ENCODE data around the gene NCS1.

The NCS1 gene

DNA sequence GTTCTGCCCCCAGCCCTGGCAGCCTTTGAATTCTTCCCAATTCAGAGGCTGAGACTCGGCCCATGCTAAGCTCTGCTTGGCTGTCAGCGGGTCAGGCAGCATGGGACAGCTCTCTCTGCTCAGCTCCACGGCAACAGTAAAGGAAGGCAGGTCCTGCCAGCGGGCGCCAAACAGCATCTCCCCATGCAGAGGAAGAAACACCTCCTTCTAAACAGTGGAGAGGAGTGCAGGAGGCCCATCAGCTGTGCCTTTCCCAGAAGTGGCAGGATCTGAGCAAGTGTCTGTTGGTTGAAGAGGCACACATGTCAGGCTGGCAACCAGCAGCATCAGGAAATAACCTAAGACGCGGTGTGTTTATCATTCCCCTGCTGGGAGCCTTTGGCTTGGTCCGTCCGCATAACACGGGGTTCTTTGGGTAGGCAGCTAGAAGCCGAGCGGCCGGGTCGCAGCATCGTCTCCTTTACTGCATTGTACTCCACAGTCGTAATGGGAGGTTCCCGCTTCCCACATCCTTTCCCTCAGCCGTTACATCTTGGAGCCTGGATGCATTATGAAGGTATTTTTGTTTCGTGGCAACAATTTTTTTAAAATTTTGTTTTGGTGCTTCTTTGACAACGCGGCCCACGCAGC is 42.7 kb upstream of the NCS1 start:
- H3K4me3 ChIP-seq (replicated peaks; ENCODE audit: low read depth, low read length): no peak overlapping the region
- no peak for DNase-seq (ENCODE audit: extremely low read depth, low read depth)
- TF ChIP-seq, protein P1, sequence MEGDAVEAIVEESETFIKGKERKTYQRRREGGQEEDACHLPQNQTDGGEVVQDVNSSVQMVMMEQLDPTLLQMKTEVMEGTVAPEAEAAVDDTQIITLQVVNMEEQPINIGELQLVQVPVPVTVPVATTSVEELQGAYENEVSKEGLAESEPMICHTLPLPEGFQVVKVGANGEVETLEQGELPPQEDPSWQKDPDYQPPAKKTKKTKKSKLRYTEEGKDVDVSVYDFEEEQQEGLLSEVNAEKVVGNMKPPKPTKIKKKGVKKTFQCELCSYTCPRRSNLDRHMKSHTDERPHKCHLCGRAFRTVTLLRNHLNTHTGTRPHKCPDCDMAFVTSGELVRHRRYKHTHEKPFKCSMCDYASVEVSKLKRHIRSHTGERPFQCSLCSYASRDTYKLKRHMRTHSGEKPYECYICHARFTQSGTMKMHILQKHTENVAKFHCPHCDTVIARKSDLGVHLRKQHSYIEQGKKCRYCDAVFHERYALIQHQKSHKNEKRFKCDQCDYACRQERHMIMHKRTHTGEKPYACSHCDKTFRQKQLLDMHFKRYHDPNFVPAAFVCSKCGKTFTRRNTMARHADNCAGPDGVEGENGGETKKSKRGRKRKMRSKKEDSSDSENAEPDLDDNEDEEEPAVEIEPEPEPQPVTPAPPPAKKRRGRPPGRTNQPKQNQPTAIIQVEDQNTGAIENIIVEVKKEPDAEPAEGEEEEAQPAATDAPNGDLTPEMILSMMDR (IDR thresholded peaks at IDR 0.05; ENCODE audit: low read depth, low read length, missing control alignments): no peak

DNA sequence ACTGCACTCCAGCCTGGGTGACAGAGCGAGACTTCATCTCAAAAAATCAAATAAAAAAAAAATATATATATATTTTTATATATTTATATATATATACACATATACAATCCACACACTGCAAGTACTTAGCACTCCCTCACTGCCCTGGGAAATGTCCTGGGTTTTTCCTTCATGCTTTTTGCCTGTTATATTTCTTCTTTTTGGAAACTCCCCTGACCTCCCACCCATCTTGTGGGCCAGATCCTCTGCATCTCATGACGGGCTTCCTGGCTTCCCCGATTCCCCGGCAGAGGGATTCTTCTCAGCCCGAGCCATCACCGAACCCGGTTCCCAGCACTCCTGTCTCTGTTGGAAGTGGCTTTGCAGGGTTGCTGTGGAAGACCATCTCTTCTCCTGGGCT is 39.5 kb upstream of the NCS1 start:
- TF ChIP-seq, protein P1 (IDR thresholded peaks at IDR 0.05; ENCODE audit: low read depth, low read length, missing control alignments): no peak
- no peak overlapping the region for H3K4me3 ChIP-seq (replicated peaks; ENCODE audit: low read depth, low read length)
- DNase-seq (ENCODE audit: extremely low read depth, low read depth): no peak

DNA sequence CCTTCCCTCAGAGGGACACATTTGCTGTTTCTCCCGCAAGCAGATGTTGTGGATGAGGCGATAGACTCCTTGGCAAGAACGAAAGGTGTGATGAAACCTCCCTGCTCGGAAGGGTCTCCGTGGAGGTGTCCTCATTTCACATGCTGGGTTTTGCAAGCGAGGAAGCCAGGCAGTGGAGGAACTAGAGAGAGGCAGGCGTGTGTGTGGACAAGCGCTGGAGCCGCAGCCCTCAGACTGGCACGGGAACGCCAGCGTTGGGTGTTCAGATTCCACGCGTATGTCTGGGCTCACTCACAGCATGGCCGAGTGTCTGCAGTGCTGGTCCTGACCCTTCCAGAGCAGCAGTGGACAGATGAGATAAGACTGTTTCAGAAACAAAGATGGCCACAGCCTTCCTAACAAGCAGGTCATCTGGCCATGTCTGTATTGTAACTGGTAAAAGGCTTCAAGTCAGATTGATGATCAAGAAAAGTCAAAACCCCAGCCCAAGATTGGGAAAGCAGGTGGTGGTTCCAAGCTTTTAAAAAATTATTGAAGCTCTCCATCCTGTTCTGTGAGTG is 35.0 kb upstream of the NCS1 start:
- H3K4me3 ChIP-seq (replicated peaks; ENCODE audit: low read depth, low read length): no peak overlapping the region
- TF ChIP-seq, protein P1 (IDR thresholded peaks at IDR 0.05; ENCODE audit: low read depth, low read length, missing control alignments): no peak
- DNase-seq (ENCODE audit: extremely low read depth, low read depth): no peak

DNA sequence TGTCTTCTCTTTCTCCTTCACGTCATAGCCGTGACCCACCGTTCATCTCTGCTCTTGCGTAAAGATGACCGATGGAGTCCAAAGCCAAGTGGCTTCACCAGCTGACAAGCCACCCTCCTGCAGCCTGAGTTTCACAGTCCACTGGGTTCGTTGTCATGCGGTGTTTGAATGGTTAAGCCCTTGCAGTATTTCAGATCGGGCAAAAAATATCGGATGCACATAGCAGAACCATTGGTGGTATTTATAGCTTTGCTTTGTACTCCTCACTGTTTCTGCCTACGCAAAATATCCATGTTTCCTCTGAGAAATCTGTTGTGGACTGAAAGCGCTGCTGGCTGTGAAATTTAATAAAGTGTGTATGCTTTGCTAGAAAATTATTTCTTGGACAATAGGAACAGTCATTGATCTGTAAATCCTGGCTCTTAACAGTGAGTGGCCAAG is 34.5 kb upstream of the NCS1 start:
- TF ChIP-seq, protein P1 (IDR thresholded peaks at IDR 0.05; ENCODE audit: low read depth, low read length, missing control alignments): no peak
- no peak for DNase-seq (ENCODE audit: extremely low read depth, low read depth)

DNA sequence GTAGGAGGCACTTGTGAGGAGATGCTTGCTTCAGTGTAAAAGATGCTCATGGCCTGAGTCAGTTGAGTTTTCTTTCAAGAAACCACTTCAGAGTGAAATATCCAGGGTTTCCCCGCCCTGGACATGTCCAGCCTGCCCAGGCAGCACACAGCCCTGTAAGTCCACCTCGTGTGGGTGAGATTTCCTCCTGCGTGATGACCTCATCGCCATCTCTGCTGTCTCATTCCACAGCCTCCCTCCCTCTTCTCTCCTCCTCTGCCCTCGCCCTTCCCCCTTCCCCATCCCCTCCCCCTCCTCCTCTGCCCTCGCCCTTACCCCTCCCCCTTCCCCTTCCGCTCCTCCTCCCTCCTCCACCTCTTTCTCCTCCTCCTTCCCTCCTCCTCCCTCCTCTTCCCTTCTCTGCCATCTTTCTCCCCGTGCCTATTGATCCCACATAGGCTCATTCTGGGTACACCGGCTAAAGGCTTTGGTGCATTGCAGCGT is 34.0 kb upstream of the NCS1 start:
- DNase-seq (ENCODE audit: extremely low read depth, low read depth): peak; percentile 75
- H3K4me3 ChIP-seq (replicated peaks; ENCODE audit: low read depth, low read length): no peak overlapping the region
- TF ChIP-seq, protein P1 (IDR thresholded peaks at IDR 0.05; ENCODE audit: low read depth, low read length, missing control alignments): no peak

More for the DNA sequence above, 34.5 kb upstream of the NCS1 start:
- H3K4me3 ChIP-seq (replicated peaks; ENCODE audit: low read depth, low read length): no peak overlapping the region

DNA sequence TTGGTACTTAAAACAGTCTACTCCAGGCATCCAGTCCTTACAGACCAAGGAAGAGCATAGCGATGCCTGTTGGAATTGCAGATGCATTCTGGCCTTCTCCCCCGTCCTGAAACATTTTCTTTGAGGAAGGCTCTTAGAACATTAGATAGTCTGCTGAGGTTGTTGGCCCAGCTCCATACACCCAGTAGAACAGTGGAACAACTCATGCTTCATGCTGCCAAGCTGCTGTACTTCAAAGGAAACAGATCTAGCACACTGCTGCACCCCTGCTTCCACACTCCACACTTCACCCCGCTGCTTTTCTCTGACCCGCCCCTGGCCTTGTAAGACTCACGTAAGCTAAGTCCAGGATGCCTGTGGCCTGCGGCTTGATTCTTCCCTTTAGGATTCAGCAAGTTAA is 33.4 kb upstream of the NCS1 start:
- DNase-seq (ENCODE audit: extremely low read depth, low read depth): peak; percentile 76

More for the DNA sequence above, 33.4 kb upstream of the NCS1 start:
- H3K4me3 ChIP-seq (replicated peaks; ENCODE audit: low read depth, low read length): no peak overlapping the region
- TF ChIP-seq, protein P1 (IDR thresholded peaks at IDR 0.05; ENCODE audit: low read depth, low read length, missing control alignments): no peak

All from HFF-Myc (cell line).